GM21723 (cell line): Measurements from ENCODE around the gene FAT1.
"Not testable (repeated sequence)": the region's sequence is repeated elsewhere in the genome, so short reads cannot be mapped to it uniquely, and the experiment has no call there.

Experiments
- ATAC-seq: cut with Tn5 transposase; IDR thresholded peaks from one replicate; pipeline ENCODE4 v1.9.1; 2021; ENCODE audit warnings: mild to moderate bottlenecking, moderate library complexity; ENCODE audit not compliant: unreplicated experiment

The FAT1 gene

GRCh38 chr4:186666252-186666651 is 57.4 kb downstream of the FAT1 start:
- no peak for ATAC-seq

GRCh38 chr4:186660403-186660802 is 63.3 kb downstream of the FAT1 start:
- ATAC-seq, result no peak

- ATAC-seq, result no peak
These were observed 63.7 kb downstream of the FAT1 start for GRCh38 chr4:186659935-186660334.

GRCh38 chr4:186659456-186659855 is 64.2 kb downstream of the FAT1 start:
- ATAC-seq, result not testable (repeated sequence)

GRCh38 chr4:186658657-186659056 is 65.0 kb downstream of the FAT1 start:
- no peak for ATAC-seq

- no peak for ATAC-seq
These were observed 65.9 kb downstream of the FAT1 start for GRCh38 chr4:186657764-186658163.

GRCh38 chr4:186653969-186654368 is 69.7 kb downstream of the FAT1 start:
- no peak for ATAC-seq

GRCh38 chr4:186651624-186652023 is 72.0 kb downstream of the FAT1 start:
- no peak for ATAC-seq

- ATAC-seq, result no peak
These were observed 72.5 kb downstream of the FAT1 start for GRCh38 chr4:186651181-186651603.

GRCh38 chr4:186650401-186651180 is 73.1 kb downstream of the FAT1 start:
- no peak for ATAC-seq

GRCh38 chr4:186647821-186648220 is 75.8 kb downstream of the FAT1 start:
- no peak for ATAC-seq

GRCh38 chr4:186644737-186645261 is 78.9 kb downstream of the FAT1 start:
- ATAC-seq, result no peak

- no peak for ATAC-seq
These were observed 79.4 kb downstream of the FAT1 start for GRCh38 chr4:186644311-186644638.

GRCh38 chr4:186643501-186644310 is 80.0 kb downstream of the FAT1 start:
- no peak for ATAC-seq

GRCh38 chr4:186642998-186643397 is 80.7 kb downstream of the FAT1 start:
- ATAC-seq, result no peak

- no peak for ATAC-seq
These were observed 81.1 kb downstream of the FAT1 start for GRCh38 chr4:186642530-186642929.

GRCh38 chr4:186634591-186635128 is 89.0 kb downstream of the FAT1 start:
- ATAC-seq, result no peak

- no peak for ATAC-seq
These were observed 89.8 kb downstream of the FAT1 start for GRCh38 chr4:186633844-186634243.

- no peak for ATAC-seq
These were observed 93.5 kb downstream of the FAT1 start for GRCh38 chr4:186630128-186630527.

- no peak for ATAC-seq
These were observed 95.5 kb downstream of the FAT1 start for GRCh38 chr4:186628058-186628711.

GRCh38 chr4:186627226-186627865 is 96.3 kb downstream of the FAT1 start:
- no peak for ATAC-seq
